ENCODE measurements around the gene WDR33. TPM values are rescaled to one million over a fixed set of nuclear protein-coding genes. Genes with fewer than 3 reads are reported as not detected.
"Not testable (repeated sequence)": the region's sequence is repeated elsewhere in the genome, so short reads cannot be mapped to it uniquely, and the experiment has no call there.

The WDR33 gene
- total RNA-seq, 4 donors from 2014 or later, result 41.3 to 51.6 (median 45.1) TPM

DNA sequence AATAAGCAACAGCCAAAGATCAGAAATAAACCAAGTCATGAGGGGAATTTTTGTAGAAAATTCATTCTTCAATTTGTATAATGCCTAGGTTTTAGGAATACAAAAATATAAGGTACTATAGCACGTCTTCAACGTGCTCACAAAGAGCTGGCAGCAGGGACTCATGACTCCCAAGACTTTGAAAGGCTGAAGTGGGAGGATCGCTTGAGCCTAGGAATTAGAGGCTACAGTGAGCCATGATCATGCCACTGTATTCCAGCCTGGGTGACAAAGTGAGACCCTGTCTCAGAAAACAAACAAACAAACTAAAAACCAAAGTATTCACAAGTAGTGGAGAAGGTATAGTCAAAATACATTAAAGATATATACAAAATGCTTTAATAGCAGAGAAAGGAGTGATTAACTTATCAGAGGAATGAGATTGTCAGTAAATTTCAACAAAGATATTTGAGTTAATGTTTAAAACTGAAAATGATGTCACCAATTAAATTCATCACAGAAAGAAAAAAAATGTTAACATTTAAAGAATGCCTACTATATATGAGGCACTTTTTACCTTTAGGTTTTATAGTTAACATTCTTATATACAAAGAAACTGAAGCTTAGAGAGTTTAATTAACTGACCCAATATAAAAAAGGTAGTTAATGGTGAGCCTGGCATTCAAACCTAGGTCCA lies 3.2 kb downstream of the WDR33 start:
- Histone ChIP-seq H3K4me3 (no peak overlapping the region), H3K27ac (no peak overlapping the region), H3K36me3 (no peaks in the 10 kb centered on the region), H3K9me3 (no peaks in the 10 kb centered on the region), H3K27me3 (no peaks in the 10 kb centered on the region), H3K4me1 (peaks cover 0 to 48% (median 2%) of the 10 kb centered on the region in 4 donors)
- no peak for TF ChIP-seq POLR2A (IDR thresholded peaks at IDR 0.05)
- TF ChIP-seq, protein P1, sequence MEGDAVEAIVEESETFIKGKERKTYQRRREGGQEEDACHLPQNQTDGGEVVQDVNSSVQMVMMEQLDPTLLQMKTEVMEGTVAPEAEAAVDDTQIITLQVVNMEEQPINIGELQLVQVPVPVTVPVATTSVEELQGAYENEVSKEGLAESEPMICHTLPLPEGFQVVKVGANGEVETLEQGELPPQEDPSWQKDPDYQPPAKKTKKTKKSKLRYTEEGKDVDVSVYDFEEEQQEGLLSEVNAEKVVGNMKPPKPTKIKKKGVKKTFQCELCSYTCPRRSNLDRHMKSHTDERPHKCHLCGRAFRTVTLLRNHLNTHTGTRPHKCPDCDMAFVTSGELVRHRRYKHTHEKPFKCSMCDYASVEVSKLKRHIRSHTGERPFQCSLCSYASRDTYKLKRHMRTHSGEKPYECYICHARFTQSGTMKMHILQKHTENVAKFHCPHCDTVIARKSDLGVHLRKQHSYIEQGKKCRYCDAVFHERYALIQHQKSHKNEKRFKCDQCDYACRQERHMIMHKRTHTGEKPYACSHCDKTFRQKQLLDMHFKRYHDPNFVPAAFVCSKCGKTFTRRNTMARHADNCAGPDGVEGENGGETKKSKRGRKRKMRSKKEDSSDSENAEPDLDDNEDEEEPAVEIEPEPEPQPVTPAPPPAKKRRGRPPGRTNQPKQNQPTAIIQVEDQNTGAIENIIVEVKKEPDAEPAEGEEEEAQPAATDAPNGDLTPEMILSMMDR (IDR thresholded peaks at IDR 0.05), result no peak
- DNase-seq, result no peak

DNA sequence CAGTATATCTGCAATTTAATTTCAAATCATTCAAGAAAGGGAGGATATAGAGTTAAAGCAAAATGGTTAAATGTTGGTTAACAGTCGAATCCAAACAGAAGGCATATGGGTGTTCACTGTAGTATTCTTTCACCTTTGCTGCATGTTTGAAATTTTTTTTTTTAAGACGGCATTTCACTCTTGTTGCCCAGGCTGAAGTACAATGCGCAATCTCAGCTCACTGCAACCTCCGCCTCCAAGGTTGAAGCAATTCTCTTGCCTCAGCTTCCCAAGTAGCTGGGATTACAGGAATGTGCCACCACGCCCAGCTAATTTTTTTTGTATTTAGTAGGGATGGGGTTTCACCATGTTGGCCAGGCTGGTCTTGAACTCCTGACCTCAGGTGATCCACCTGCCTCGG lies 4.1 kb downstream of the WDR33 start:
- not testable (repeated sequence) for H3K27ac ChIP-seq, H3K36me3 ChIP-seq, H3K4me3 ChIP-seq, H3K27me3 ChIP-seq, H3K9me3 ChIP-seq, DNase-seq
- peaks cover 0 to 48% (median 2%) of the 10 kb centered on the region in 4 donors for H3K4me1 ChIP-seq

DNA sequence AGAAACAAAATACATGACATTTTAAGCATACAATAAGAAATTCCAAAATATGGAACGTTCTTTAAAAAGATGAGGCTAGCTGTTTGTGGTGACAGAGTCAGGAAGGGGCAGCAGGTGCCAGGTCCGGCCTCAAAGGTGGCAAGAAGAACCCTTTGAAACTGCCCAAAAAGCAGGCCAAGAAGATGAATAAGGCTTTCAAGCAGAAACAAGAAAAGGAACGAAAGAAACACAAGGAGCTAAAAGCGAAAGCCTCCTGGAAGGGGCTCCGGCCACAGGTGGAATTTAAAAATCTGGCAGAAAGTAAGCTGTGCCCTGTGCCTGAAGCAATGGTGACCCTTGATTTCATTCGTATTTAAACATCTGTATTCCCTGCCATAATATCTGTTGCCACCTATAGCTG lies 5.5 kb downstream of the WDR33 start:
- Histone ChIP-seq H3K27ac (no peak overlapping the region), H3K9me3 (no peaks in the 10 kb centered on the region)

DNA sequence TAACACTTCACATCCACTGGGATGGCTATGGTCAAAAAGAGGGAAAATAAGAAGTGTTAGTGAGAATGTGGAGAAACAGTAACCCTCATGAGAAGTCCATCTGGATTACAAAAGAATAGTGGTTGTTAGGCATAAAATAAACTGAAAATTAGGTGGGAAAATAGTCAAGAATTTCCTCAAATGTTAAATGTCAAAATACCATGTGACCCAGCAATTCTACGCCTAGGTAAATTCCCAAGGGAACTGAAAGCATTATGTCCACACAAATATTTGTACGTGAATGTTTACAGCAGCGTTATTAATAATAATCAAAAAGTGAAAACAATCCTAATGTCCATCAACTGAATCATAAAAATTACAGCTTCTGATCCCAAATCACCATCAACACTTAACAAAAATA lies 11.0 kb downstream of the WDR33 start:
- no peak overlapping the region for H3K27ac ChIP-seq
- TF ChIP-seq POLR2A (IDR thresholded peaks at IDR 0.05), result no peak
- TF ChIP-seq, protein P1 (IDR thresholded peaks at IDR 0.05), result no peak
- no peak for DNase-seq
- H3K27me3 ChIP-seq, result no peaks in the 10 kb centered on the region
- no peaks in the 10 kb centered on the region for H3K36me3 ChIP-seq
- H3K9me3 ChIP-seq, result no peaks in the 10 kb centered on the region
- H3K4me1 ChIP-seq, result peaks cover 0 to 12% (median 0%) of the 10 kb centered on the region in 4 donors
- H3K4me3 ChIP-seq, result no peak overlapping the region

More for the DNA sequence above, 5.5 kb downstream of the WDR33 start:
- no peak for TF ChIP-seq POLR2A (IDR thresholded peaks at IDR 0.05)
- TF ChIP-seq, protein P1 (IDR thresholded peaks at IDR 0.05), result no peak
- DNase-seq, result no peak
- H3K27me3 ChIP-seq, result no peaks in the 10 kb centered on the region
- H3K36me3 ChIP-seq, result no peaks in the 10 kb centered on the region
- H3K4me3 ChIP-seq, result no peak overlapping the region
- peaks cover 0 to 48% (median 2%) of the 10 kb centered on the region in 4 donors for H3K4me1 ChIP-seq

DNA sequence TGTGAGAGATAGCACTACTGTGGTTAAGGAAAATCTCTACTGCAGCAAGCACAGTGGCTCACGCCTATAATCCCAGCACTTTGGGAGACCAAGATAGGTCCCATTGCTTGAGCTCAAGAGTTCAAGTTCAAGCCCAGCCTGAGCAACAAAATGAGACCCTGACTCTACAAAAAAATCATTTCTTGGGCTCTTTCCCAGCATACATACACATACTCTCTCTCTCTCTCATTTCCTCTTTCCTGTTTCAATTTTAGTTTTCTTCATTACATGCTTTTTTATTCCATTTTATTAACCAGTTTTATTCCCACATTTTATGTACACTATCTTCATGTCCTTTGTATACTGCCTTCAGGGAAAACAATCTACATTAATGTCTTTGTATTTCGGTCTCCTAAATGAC lies 14.6 kb downstream of the WDR33 start:
- TF ChIP-seq, protein P1 (IDR thresholded peaks at IDR 0.05), result no peak
- TF ChIP-seq POLR2A (IDR thresholded peaks at IDR 0.05), result no peak
- no peak for DNase-seq
- H3K27ac ChIP-seq, result no peak overlapping the region
- H3K36me3 ChIP-seq, result no peaks in the 10 kb centered on the region
- no peak overlapping the region for H3K4me3 ChIP-seq
- no peaks in the 10 kb centered on the region for H3K27me3 ChIP-seq
- peaks cover 0 to 12% (median 0%) of the 10 kb centered on the region in 4 donors for H3K4me1 ChIP-seq
- H3K9me3 ChIP-seq, result no peaks in the 10 kb centered on the region

DNA sequence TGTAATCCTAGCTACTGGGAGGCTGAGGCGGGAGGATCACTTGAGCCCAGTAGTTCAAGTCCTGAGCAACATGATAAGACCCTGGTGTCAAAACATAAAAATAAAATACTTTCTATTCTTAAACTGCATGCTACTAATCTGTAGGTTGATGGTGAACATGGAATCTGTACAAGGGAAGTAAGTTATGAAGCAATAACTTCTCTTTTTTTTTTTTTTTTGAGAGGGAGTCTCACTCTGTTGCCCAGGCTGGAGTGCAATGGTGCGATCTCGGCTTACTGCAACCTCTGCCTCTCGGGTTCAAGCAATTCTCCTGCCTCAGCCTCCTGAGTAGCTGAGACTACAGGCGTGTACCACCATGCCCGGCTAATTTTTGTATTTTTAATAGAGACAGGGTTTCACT lies 16.1 kb downstream of the WDR33 start:
- not testable (repeated sequence) for H3K4me3 ChIP-seq, DNase-seq, H3K36me3 ChIP-seq, H3K27me3 ChIP-seq, H3K27ac ChIP-seq, H3K9me3 ChIP-seq
- H3K4me1 ChIP-seq, result peaks cover 0 to 12% (median 0%) of the 10 kb centered on the region in 4 donors

DNA sequence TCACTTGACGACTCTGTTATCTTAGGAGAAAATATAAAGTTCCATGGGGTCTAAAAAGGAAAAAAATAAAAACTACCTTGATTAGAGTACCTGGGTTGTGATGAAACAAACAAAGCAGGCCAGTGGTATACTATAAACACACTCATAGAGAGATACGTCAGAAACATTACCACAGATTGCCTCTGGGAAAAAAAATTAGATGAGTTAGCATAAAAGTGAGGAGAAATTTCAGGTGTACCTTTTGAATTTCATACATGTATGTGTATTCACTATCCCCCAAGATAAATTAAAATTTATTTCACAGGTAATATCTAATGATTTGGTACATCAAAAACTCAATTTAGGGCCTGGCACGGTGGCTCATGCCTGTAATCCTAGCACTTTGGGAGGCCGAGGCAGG lies 18.2 kb downstream of the WDR33 start:
- Histone ChIP-seq H3K27me3 (no peaks in the 10 kb centered on the region), H3K27ac (no peak overlapping the region), H3K9me3 (no peaks in the 10 kb centered on the region), H3K4me1 (peaks cover 0 to 7% (median 0%) of the 10 kb centered on the region in 4 donors), H3K36me3 (no peaks in the 10 kb centered on the region), H3K4me3 (no peak overlapping the region)
- TF ChIP-seq, protein P1 (IDR thresholded peaks at IDR 0.05), result no peak
- TF ChIP-seq POLR2A (IDR thresholded peaks at IDR 0.05), result no peak
- DNase-seq, result no peak
